Fibroblast of villous mesenchyme (primary cell): ENCODE results near the gene KLC3. TPM values are rescaled to one million over a fixed set of nuclear protein-coding genes. Genes with fewer than 3 reads are reported as not detected.
A peak's percentile ranks its signal among the peaks of the same experiment; 100 is the strongest.

Source experiments
- DNase-seq: peaks from one replicate; pipeline ENCODE4 v3.0.0-alpha.2; 2010; ENCODE audit warnings: low read depth
- H3K4me3 ChIP-seq: 2 replicates; pipeline ENCODE4 v1.5.1; 2011; ENCODE audit warnings: low read depth, mild to moderate bottlenecking, low read length
- total RNA-seq: library from RNA; depleted of rRNA; stranded (reverse); fragments of >200 nt; gene quantifications from 2 replicates; pipeline ENCODE4 v1.2.3, GENCODE V29; 2012
- TF ChIP-seq, protein P1 (sequence below): IDR thresholded peaks from 2 replicates; pipeline ENCODE4 v1.5.1; 2012; ENCODE audit warnings: low read depth, mild to moderate bottlenecking, low read length; ENCODE audit not compliant: insufficient read depth

The KLC3 gene
- total RNA-seq, 1 donor: not detected

DNA sequence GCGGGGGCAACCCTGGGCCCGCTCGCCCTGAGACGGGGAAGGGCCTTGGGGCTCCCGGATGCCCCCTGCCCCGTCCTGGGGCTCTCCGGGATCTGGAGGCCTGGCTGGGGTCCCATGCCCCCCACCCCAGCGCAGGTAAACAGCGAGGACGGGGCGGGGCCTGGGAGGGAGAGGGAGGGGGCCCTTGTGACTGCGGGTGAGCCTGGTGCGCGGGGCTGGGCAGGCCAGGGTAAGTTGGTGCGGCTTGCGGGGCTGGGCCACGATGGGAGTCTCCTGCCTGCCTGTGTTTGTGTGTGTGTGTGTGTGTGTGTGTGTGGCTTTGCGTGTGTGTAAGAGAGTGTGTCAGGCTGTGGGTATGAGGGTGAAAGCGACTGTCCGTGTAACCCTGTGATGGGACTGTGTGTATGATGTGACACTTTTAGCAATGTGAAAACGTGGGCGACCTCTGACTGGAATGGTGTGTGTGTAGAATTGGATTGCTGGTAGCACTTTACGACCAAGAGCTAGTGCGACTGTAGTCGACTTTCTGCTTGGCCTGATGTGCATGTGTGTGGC lies 426 bp downstream of the KLC3 start:
- peak overlapping the region; percentile 25 for H3K4me3 ChIP-seq
- TF ChIP-seq, protein P1, sequence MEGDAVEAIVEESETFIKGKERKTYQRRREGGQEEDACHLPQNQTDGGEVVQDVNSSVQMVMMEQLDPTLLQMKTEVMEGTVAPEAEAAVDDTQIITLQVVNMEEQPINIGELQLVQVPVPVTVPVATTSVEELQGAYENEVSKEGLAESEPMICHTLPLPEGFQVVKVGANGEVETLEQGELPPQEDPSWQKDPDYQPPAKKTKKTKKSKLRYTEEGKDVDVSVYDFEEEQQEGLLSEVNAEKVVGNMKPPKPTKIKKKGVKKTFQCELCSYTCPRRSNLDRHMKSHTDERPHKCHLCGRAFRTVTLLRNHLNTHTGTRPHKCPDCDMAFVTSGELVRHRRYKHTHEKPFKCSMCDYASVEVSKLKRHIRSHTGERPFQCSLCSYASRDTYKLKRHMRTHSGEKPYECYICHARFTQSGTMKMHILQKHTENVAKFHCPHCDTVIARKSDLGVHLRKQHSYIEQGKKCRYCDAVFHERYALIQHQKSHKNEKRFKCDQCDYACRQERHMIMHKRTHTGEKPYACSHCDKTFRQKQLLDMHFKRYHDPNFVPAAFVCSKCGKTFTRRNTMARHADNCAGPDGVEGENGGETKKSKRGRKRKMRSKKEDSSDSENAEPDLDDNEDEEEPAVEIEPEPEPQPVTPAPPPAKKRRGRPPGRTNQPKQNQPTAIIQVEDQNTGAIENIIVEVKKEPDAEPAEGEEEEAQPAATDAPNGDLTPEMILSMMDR: no peak
- DNase-seq: no peak

DNA sequence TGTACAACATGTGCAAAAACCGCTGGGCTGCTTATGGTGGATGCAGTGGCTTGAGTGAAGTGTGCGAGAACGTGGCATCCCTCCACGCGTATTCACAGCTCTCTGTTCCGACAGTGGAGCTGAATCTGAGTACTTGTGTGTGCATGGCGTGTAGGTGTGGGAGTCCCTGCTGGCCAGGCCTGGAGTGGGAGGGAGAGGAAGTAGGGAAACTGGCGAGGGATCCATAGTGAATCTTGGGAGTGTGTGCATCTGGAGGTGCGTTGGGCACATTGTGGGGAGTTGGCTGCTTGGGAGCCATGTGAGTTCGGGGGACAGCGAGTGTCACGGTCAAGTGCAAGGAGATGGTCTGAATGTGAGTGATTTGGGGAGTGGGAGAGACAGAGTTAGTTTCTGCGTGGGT lies 2.4 kb downstream of the KLC3 start:
- no peak for DNase-seq
- no peak overlapping the region for H3K4me3 ChIP-seq
- TF ChIP-seq, protein P1: no peak

DNA sequence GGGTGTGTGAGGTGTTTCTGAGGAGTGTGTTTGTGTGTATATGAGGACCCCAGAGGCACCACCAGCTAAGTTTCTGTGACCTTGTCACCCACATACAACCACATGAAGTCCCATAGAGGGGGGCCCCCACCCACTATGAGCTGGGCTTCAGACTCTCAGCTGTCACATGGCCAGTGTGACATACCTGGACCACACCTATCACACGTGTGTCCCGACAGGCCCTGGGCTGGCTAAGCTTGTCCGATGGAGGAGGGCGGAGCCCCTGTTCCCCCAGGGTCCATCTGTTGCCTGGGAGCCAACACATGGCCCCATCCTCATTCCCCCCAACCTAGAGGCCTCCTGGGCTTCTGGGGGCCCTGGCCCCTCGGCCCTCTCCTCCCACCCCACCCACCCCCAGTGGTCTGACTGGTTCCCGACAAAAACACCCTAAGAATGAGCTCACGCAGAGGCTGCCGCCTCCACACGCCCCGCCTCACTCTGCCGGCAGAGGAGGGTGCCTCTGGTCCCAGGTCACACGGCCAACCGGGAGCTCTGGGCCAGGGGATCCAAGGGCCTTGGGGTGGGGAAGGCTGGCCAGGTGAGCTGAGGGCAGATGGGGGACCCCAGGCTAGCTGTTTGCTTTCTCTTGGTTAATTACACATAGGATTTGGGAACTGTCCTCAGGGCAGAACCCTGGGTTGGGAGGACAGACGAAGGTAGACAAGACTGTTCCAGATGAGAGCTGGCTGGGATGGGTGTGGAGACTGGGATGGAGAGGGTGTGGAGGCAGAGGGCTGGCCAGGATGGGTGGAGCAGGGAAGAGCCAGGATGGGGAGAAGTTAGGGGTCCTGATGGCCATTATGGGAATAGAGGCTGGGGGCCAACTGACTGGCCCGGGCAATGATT lies 4.3 kb downstream of the KLC3 start:
- no peak for DNase-seq
- TF ChIP-seq, protein P1: no peak
- H3K4me3 ChIP-seq: no peak overlapping the region

DNA sequence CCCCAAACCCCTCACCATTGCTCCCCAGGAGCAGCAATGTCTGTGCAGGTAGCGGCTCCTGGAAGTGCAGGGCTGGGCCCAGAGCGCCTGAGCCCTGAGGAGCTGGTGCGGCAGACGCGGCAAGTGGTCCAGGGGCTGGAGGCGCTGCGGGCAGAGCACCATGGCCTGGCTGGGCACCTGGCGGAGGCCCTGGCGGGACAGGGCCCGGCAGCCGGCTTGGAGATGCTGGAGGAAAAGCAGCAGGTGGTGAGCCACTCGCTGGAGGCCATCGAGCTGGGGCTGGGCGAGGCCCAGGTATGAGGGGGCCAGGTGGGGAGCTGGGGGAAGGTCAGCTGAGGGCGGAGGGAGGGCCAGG lies 4.9 kb downstream of the KLC3 start:
- DNase-seq: no peak

DNA sequence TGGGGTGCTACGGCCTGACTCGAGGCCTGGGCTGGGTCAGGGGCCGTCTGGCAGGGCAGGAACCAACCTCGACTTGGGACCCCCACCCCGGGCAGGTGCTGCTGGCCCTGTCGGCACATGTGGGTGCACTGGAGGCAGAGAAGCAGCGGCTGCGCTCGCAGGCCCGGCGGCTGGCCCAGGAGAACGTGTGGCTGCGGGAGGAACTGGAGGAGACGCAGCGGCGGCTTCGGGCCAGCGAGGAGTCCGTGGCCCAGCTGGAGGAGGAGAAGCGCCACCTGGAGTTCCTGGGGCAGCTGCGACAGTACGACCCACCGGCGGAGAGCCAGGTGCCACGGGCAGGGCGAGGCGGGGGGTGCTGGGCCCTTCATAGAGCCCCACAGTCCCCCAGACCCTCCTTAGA lies 5.9 kb downstream of the KLC3 start:
- no peak overlapping the region for H3K4me3 ChIP-seq
- DNase-seq: no peak

More for the DNA sequence above, 4.9 kb downstream of the KLC3 start:
- H3K4me3 ChIP-seq: no peak overlapping the region
- TF ChIP-seq, protein P1: no peak

DNA sequence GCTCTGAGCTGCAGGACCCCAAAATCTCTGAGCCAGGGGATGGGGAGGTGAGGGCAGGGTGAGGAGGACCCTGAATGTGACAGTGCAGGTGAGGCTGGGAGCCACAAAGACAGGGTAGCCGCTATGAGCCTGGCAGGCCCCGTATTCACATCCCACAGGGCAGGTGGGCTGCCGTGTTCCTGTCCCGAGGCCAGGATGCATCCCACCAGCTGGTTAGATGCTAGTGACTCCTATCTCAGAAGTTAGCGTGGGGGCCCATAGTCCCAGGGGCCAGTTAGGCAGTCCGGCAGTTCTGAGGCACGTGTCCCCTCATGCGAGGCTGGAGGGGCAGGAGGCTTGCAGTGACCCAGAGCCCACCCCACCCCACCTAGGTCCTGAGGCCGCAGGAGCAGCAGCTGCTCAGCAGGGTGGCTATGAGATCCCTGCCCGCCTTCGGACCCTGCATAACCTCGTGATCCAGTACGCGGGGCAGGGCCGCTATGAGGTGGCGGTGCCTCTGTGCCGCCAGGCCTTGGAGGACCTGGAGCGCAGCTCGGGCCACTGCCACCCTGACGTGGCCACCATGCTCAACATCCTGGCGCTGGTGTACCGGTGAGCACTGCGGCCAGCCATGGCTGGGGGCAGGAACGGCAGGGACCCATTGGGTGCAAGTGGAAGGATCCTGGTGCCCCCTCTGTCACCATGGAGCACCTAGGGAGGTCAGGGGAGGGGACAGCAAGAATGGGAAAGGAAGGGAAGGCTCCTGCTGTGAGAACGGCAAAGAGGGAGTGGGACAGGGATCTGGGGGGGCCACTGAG lies 7.2 kb downstream of the KLC3 start:
- no peak for DNase-seq
- H3K4me3 ChIP-seq: no peak overlapping the region
- TF ChIP-seq, protein P1: no peak

More for the DNA sequence above, 5.9 kb downstream of the KLC3 start:
- TF ChIP-seq, protein P1: peak; percentile 4
